ENCODE measurements around the gene MTHFSD. TPM values are rescaled to one million over a fixed set of nuclear protein-coding genes. Genes with fewer than 3 reads are reported as not detected.

MTHFSD gene
- polyA plus RNA-seq, 1 donor from 2014 or later, result 25.0 TPM

DNA sequence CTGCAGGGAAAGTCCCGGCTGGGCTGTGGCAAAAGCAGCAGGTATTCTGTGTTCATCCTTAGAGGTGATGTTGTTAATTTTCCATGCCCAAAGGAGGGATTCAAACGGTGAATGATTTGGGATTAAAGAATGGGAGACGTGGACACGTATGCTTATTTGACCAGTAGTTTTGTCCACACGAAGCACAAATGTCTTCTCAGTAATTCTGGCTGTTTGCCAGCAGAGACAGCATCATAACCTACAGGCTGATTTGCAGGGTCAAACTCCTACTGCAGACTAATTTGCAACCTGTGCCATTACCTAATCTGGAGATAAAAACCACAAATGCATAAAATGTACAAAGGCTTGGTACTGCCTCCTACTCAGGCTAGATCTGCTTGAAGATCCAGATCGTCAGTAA is 14.1 kb downstream of the MTHFSD start:
- no peak overlapping the region for H2AFZ ChIP-seq (ENCODE audit: low read depth, low read length)
- no peak for TF ChIP-seq POLR2AphosphoS5 (IDR thresholded peaks at IDR 0.05)
- TF ChIP-seq TAF1 (IDR thresholded peaks at IDR 0.05; ENCODE audit: low read depth), result no peak
- no peak for TF ChIP-seq CTCF (IDR thresholded peaks at IDR 0.05; ENCODE audit: poor library complexity, severe bottlenecking)
- TF ChIP-seq REST (IDR thresholded peaks at IDR 0.05; ENCODE audit: borderline replicate concordance), result no peak
- TF ChIP-seq SMC3 (conservative IDR thresholded peaks at IDR 0.05; ENCODE audit: poor library complexity), result no peak
- no peak for TF ChIP-seq RAD21 (conservative IDR thresholded peaks at IDR 0.05)
- TF ChIP-seq MXI1 (conservative IDR thresholded peaks at IDR 0.05; ENCODE audit: poor library complexity, severe bottlenecking), result no peak
- H3F3A ChIP-seq (ENCODE audit: insufficient read depth, low read length, poor library complexity, severe bottlenecking), result no peaks in the 10 kb centered on the region
- H3K4me3 ChIP-seq (ENCODE audit: low read length), result no peak overlapping the region
- no peaks in the 10 kb centered on the region for H3K9me3 ChIP-seq (ENCODE audit: low read length)
- H3K9ac ChIP-seq (ENCODE audit: low read length), result no peak overlapping the region
- no peaks in the 10 kb centered on the region for H3K27me3 ChIP-seq (ENCODE audit: insufficient read depth, low read depth, low read length)
- H3K4me2 ChIP-seq (ENCODE audit: low read length), result no peak overlapping the region
- H3K9me2 ChIP-seq (ENCODE audit: insufficient read depth, low read length), result no peaks in the 10 kb centered on the region
- no peaks in the 10 kb centered on the region for H3K36me3 ChIP-seq (ENCODE audit: insufficient read depth, low read length)
- H3K79me2 ChIP-seq (replicated peaks; ENCODE audit: insufficient read depth, low read length), result no peaks in the 10 kb centered on the region
- H3K27ac ChIP-seq (ENCODE audit: low read length), result no peak overlapping the region
- H4K20me1 ChIP-seq (ENCODE audit: insufficient read depth), result no peaks in the 10 kb centered on the region

GRCh38 chr16:86538196-86538780 is 16.7 kb downstream of the MTHFSD start:
- Histone ChIP-seq H3K27ac (ENCODE audit: low read length) (no peak overlapping the region), H3K4me2 (ENCODE audit: low read length) (no peak overlapping the region), H3K4me3 (ENCODE audit: low read length) (no peak overlapping the region), H3K9me2 (ENCODE audit: insufficient read depth, low read length) (no peaks in the 10 kb centered on the region), H3F3A (ENCODE audit: insufficient read depth, low read length, poor library complexity, severe bottlenecking) (no peaks in the 10 kb centered on the region), H3K27me3 (ENCODE audit: insufficient read depth, low read depth, low read length) (no peaks in the 10 kb centered on the region), H3K9me3 (ENCODE audit: low read length) (no peaks in the 10 kb centered on the region), H3K9ac (ENCODE audit: low read length) (no peak overlapping the region), H3K79me2 (replicated peaks; ENCODE audit: insufficient read depth, low read length) (no peaks in the 10 kb centered on the region), H4K20me1 (ENCODE audit: insufficient read depth) (no peaks in the 10 kb centered on the region), H3K36me3 (ENCODE audit: insufficient read depth, low read length) (no peaks in the 10 kb centered on the region), H2AFZ (ENCODE audit: low read depth, low read length) (no peak overlapping the region)
- no peak for TF ChIP-seq POLR2AphosphoS5 (IDR thresholded peaks at IDR 0.05)
- no peak for TF ChIP-seq REST (IDR thresholded peaks at IDR 0.05; ENCODE audit: borderline replicate concordance)
- no peak for TF ChIP-seq RAD21 (conservative IDR thresholded peaks at IDR 0.05)
- TF ChIP-seq SMC3 (conservative IDR thresholded peaks at IDR 0.05; ENCODE audit: poor library complexity), result no peak
- TF ChIP-seq MXI1 (conservative IDR thresholded peaks at IDR 0.05; ENCODE audit: poor library complexity, severe bottlenecking), result no peak
- TF ChIP-seq TAF1 (IDR thresholded peaks at IDR 0.05; ENCODE audit: low read depth), result no peak
- TF ChIP-seq EP300 (conservative IDR thresholded peaks at IDR 0.05; ENCODE audit: poor library complexity, severe bottlenecking), result no peak
- no peak for TF ChIP-seq EZH2 (IDR thresholded peaks at IDR 0.05; ENCODE audit: borderline replicate concordance, insufficient read depth, low read length, poor library complexity, severe bottlenecking)
- no peak for TF ChIP-seq CTCF (IDR thresholded peaks at IDR 0.05; ENCODE audit: poor library complexity, severe bottlenecking)
